Activated CD4-positive, CD25-positive, alpha-beta regulatory T cell treated with anti-CD3 and anti-CD28 coated beads, Interleukin-2, amount 50 U/mL, for 72 hours (primary cell): ENCODE measurements around the gene ZCCHC4.
A peak's percentile ranks its signal among the peaks of the same experiment; 100 is the strongest.

ENCODE experiments used
- DNase-seq: peaks from one replicate; pipeline ENCODE4 v3.0.0; 2021

The ZCCHC4 gene

GRCh38 chr4:25312496-25313200 is at the start of gene ZCCHC4:
Gene ZCCHC4 (plus strand): TSS chr4:25312774. CDS start chr4:25312810, 36 bp downstream.
- peak; percentile 92 for DNase-seq

GRCh38 chr4:25271866-25272265 is 40.7 kb upstream of the ZCCHC4 start:
- DNase-seq, result no peak

- no peak for DNase-seq
Observed at GRCh38 chr4:25280210-25280609, 32.4 kb upstream of the ZCCHC4 start.

GRCh38 chr4:25283948-25284347 is 28.6 kb upstream of the ZCCHC4 start:
- no peak for DNase-seq

GRCh38 chr4:25284466-25284865 is 28.1 kb upstream of the ZCCHC4 start:
- no peak for DNase-seq

- no peak for DNase-seq
Observed at GRCh38 chr4:25290490-25291067, 22.0 kb upstream of the ZCCHC4 start.

- DNase-seq, result no peak
Observed at GRCh38 chr4:25291158-25291733, 21.3 kb upstream of the ZCCHC4 start.

- no peak for DNase-seq
Observed at GRCh38 chr4:25297528-25298242, 14.9 kb upstream of the ZCCHC4 start.

- DNase-seq, result no peak
Observed at GRCh38 chr4:25299476-25300203, 12.9 kb upstream of the ZCCHC4 start.

GRCh38 chr4:25301471-25301870 is 11.1 kb upstream of the ZCCHC4 start:
- no peak for DNase-seq

- no peak for DNase-seq
Observed at GRCh38 chr4:25302626-25303025, 9.9 kb upstream of the ZCCHC4 start.

- DNase-seq, result no peak
Observed at GRCh38 chr4:25303578-25303977, 9.0 kb upstream of the ZCCHC4 start.

GRCh38 chr4:25306518-25307057 is 6.0 kb upstream of the ZCCHC4 start:
- no peak for DNase-seq

GRCh38 chr4:25307596-25307995 is 5.0 kb upstream of the ZCCHC4 start:
- no peak for DNase-seq

GRCh38 chr4:25308306-25308705 is 4.3 kb upstream of the ZCCHC4 start:
- DNase-seq, result no peak

GRCh38 chr4:25308761-25309160 is 3.8 kb upstream of the ZCCHC4 start:
- DNase-seq, result no peak

GRCh38 chr4:25310066-25310802 is 2.3 kb upstream of the ZCCHC4 start:
- DNase-seq, result no peak

- no peak for DNase-seq
Observed at GRCh38 chr4:25310803-25311166, 1.8 kb upstream of the ZCCHC4 start.

GRCh38 chr4:25313201-25313895 is 774 bp downstream of the ZCCHC4 start:
- no peak for DNase-seq

- no peak for DNase-seq
Observed at GRCh38 chr4:25320336-25320735, 7.8 kb downstream of the ZCCHC4 start.

- DNase-seq, result no peak
Observed at GRCh38 chr4:25320773-25321172, 8.2 kb downstream of the ZCCHC4 start.

GRCh38 chr4:25321703-25322102 is 9.1 kb downstream of the ZCCHC4 start:
- no peak for DNase-seq
